Body of pancreas (tissue), 4 donors: ENCODE results near the gene ANXA8. TPM values are rescaled to one million over a fixed set of nuclear protein-coding genes. Genes with fewer than 3 reads are reported as not detected.
A peak's percentile ranks its signal among the peaks of the same experiment; 100 is the strongest.

Experiments used
- ATAC-seq: fragments of 150-250 bp; one replicate; pipeline ENCODE4 v1.9.1; 2016
- DNase-seq, 4 donors: peaks; one replicate each; pipeline ENCODE4 v3.0.0-alpha.2; 2019
- H3K27ac ChIP-seq, 4 donors: fragments of 200-600 bp; sonication (generic); 1 replicate in 3 of 4; 2 replicates in 1 of 4; pipeline versions ENCODE4 v1.5.1 to v1.6.1; 2016 to 2019; ENCODE audit warnings: mild to moderate bottlenecking in 1 of 4, mixed read lengths in 1 of 4, moderate library complexity in 1 of 4
- H3K27me3 ChIP-seq, 2 donors: fragments of 200-600 bp; sonication (generic); one replicate each; pipeline ENCODE4 v1.6.0; 2016; ENCODE audit warnings: mild to moderate bottlenecking in 1 of 2
- H3K36me3 ChIP-seq, 2 donors: fragments of 200-600 bp; sonication (generic); replicated peaks in 1 of 2; 2 replicates each; pipeline ENCODE4 v1.5.1; 2016; ENCODE audit warnings: low read depth in 2 of 2; ENCODE audit not compliant: insufficient read depth in 1 of 2
- H3K4me1 ChIP-seq: fragments of 200-600 bp; sonication (generic); one replicate; pipeline ENCODE4 v1.6.0; 2016
- H3K4me3 ChIP-seq, 2 donors: fragments of 200-600 bp; sonication (generic); 1 replicate in 1 of 2; 2 replicates in 1 of 2; pipeline ENCODE4 v1.5.1; 2016 to 2019
- H3K9me3 ChIP-seq, 3 donors: fragments of 200-600 bp; sonication (generic); 1 replicate in 2 of 3; 2 replicates in 1 of 3; pipeline ENCODE4 v1.5.1; 2016
- POLR2A ChIP-seq, 3 donors: fragments of 450-650 bp; IDR thresholded peaks; one replicate each; pipeline ENCODE4 v1.6.1; 2016; ENCODE audit warnings: antibody characterized with exemption in 3 of 3, mild to moderate bottlenecking in 2 of 3
- WGBS, 2 donors: methylation state at CpG; one replicate each; pipeline ENCODE4 v1.1.5; 2017; 5-methylcytosine and 5-hydroxymethylcytosine counted together
- intact Hi-C: fragments of 100-400 bp; cut with DNase I; formaldehyde crosslinking; loops from one replicate; pipeline ENCODE4 v1.15.1; 2023
- total RNA-seq, 2 donors: library from RNA; depleted of rRNA; stranded (reverse); fragments of >200 nt; gene quantifications; one replicate each; pipeline ENCODE4 v1.1.0, GENCODE V29; 2016
- TF ChIP-seq, protein P1 (sequence below), 7 experiments: fragments of 450-650 bp in 4 of 7; fragments of 200-600 bp in 3 of 7; sonication (generic) in 3 of 7; IDR thresholded peaks; one replicate each; pipeline ENCODE4 v1.5.1; 2016 to 2019; ENCODE audit warnings: antibody characterized with exemption in 7 of 7

The ANXA8 gene
- total RNA-seq, 2 donors from 2014 or later, result not detected

- Histone ChIP-seq H3K27me3 (no peaks in the 10 kb centered on the region), H3K27ac (no peak overlapping the region), H3K9me3 (peaks cover 0 to 5% (median 0%) of the 10 kb centered on the region in 3 donors), H3K4me3 (no peak overlapping the region), H3K4me1 (no peaks in the 10 kb centered on the region), H3K36me3 (no peaks in the 10 kb centered on the region)
- intact Hi-C loops, result no loop called here
- TF ChIP-seq, protein P1, sequence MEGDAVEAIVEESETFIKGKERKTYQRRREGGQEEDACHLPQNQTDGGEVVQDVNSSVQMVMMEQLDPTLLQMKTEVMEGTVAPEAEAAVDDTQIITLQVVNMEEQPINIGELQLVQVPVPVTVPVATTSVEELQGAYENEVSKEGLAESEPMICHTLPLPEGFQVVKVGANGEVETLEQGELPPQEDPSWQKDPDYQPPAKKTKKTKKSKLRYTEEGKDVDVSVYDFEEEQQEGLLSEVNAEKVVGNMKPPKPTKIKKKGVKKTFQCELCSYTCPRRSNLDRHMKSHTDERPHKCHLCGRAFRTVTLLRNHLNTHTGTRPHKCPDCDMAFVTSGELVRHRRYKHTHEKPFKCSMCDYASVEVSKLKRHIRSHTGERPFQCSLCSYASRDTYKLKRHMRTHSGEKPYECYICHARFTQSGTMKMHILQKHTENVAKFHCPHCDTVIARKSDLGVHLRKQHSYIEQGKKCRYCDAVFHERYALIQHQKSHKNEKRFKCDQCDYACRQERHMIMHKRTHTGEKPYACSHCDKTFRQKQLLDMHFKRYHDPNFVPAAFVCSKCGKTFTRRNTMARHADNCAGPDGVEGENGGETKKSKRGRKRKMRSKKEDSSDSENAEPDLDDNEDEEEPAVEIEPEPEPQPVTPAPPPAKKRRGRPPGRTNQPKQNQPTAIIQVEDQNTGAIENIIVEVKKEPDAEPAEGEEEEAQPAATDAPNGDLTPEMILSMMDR (IDR thresholded peaks at IDR 0.05), result no peak
- TF ChIP-seq POLR2A (IDR thresholded peaks at IDR 0.05), result no peak
- DNase-seq (no peak), ATAC-seq (no peak)
- WGBS, 2 donors, result 67% methylated on average over 4 of the region's 4 CpGs
These were observed 42.0 kb downstream of the ANXA8 start for GRCh38 chr10:47441938-47442337.

- H3K27me3 ChIP-seq, result no peaks in the 10 kb centered on the region
- no peak for TF ChIP-seq POLR2A (IDR thresholded peaks at IDR 0.05)
- TF ChIP-seq, protein P1 (IDR thresholded peaks at IDR 0.05), result no peak
- intact Hi-C loops, result no loop called here
- H3K9me3 ChIP-seq, result no peaks in the 10 kb centered on the region
- H3K36me3 ChIP-seq, result no peaks in the 10 kb centered on the region
- no peak overlapping the region for H3K27ac ChIP-seq
- DNase-seq, result no peak
- no peak for ATAC-seq
- WGBS, 2 donors, result 83% methylated on average over 4 of the region's 4 CpGs
- H3K4me3 ChIP-seq, result no peak overlapping the region
- no peaks in the 10 kb centered on the region for H3K4me1 ChIP-seq
These were observed 43.7 kb downstream of the ANXA8 start for GRCh38 chr10:47440207-47440606.

GRCh38 chr10:47438857-47439474 lies 44.9 kb downstream of the ANXA8 start:
- no peak overlapping the region for H3K27ac ChIP-seq
- intact Hi-C loops, result no loop called here
- TF ChIP-seq, protein P1 (IDR thresholded peaks at IDR 0.05), result peak; percentile 28 to 78 (median 63)
- TF ChIP-seq POLR2A (IDR thresholded peaks at IDR 0.05), result no peak
- 21 to 24% methylated on average over 6 of the region's 6 CpGs for WGBS, 2 donors
- DNase-seq (peak; percentile 73 to 81 (median 78)), ATAC-seq (peak; percentile 96)
- H3K9me3 ChIP-seq, result no peaks in the 10 kb centered on the region
- H3K4me3 ChIP-seq, result no peak overlapping the region
- no peaks in the 10 kb centered on the region for H3K36me3 ChIP-seq
- H3K4me1 ChIP-seq, result no peaks in the 10 kb centered on the region
- no peaks in the 10 kb centered on the region for H3K27me3 ChIP-seq

- no peaks in the 10 kb centered on the region for H3K27me3 ChIP-seq
- H3K4me3 ChIP-seq, result no peak overlapping the region
- ATAC-seq, result no peak
- intact Hi-C loops, result no loop called here
- H3K9me3 ChIP-seq, result no peaks in the 10 kb centered on the region
- DNase-seq, result no peak
- H3K36me3 ChIP-seq, result no peaks in the 10 kb centered on the region
- H3K4me1 ChIP-seq, result no peaks in the 10 kb centered on the region
- TF ChIP-seq POLR2A (IDR thresholded peaks at IDR 0.05), result no peak
- TF ChIP-seq, protein P1 (IDR thresholded peaks at IDR 0.05), result no peak
- H3K27ac ChIP-seq, result no peak overlapping the region
These were observed 48.8 kb downstream of the ANXA8 start for GRCh38 chr10:47435081-47435480.

GRCh38 chr10:47425813-47426419 lies 58.0 kb downstream of the ANXA8 start:
- H3K27me3 ChIP-seq, result no peaks in the 10 kb centered on the region
- TF ChIP-seq POLR2A (IDR thresholded peaks at IDR 0.05), result no peak
- TF ChIP-seq, protein P1 (IDR thresholded peaks at IDR 0.05), result no peak
- no peak overlapping the region for H3K4me3 ChIP-seq
- H3K9me3 ChIP-seq, result no peaks in the 10 kb centered on the region
- intact Hi-C loops, result no loop called here
- H3K36me3 ChIP-seq, result no peaks in the 10 kb centered on the region
- H3K27ac ChIP-seq, result no peak overlapping the region
- ATAC-seq (no peak), DNase-seq (no peak)
- WGBS, 2 donors, result 75 to 83% methylated on average over 4 of the region's 4 CpGs
- no peaks in the 10 kb centered on the region for H3K4me1 ChIP-seq
